HL-60/S4 treated with phorbol 12-myristate 13-acetate at 8.2 ng/mL for 4 days and 3 days (cell line): ENCODE data around the gene HARS2.

Source experiments
- in situ Hi-C: fragments of 300-500 bp; cut with MboI; formaldehyde crosslinking; loops from 2 replicates; pipeline ENCODE4 v1.15.0; 2022; ENCODE audit warnings: low sequenced_read_pairs

HARS2 gene

DNA sequence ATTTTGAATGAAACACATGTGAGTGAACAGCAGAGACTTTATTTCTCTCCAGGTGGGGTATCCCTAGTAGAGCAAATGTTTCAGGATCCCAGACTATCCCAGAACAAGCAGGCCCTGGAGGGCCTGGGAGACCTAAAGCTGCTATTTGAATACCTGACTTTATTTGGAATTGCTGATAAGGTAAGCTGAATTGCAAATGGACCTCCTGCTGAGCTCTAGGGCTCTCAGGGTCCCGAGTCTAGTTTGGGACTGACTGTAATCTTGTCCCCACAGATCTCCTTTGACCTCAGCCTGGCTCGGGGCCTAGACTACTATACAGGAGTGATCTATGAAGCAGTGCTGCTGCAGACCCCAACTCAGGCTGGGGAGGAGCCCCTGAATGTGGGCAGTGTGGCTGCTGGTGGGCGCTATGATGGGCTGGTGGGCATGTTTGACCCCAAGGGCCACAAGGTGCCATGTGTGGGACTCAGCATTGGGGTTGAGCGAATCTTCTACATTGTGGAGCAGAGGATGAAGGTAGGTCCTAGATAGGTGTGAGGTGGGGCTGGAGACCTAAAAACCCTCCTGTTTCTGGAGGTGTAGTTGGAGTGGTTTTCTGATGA is 5.7 kb downstream of the HARS2 start:
- in situ Hi-C loops: no loop called here

DNA sequence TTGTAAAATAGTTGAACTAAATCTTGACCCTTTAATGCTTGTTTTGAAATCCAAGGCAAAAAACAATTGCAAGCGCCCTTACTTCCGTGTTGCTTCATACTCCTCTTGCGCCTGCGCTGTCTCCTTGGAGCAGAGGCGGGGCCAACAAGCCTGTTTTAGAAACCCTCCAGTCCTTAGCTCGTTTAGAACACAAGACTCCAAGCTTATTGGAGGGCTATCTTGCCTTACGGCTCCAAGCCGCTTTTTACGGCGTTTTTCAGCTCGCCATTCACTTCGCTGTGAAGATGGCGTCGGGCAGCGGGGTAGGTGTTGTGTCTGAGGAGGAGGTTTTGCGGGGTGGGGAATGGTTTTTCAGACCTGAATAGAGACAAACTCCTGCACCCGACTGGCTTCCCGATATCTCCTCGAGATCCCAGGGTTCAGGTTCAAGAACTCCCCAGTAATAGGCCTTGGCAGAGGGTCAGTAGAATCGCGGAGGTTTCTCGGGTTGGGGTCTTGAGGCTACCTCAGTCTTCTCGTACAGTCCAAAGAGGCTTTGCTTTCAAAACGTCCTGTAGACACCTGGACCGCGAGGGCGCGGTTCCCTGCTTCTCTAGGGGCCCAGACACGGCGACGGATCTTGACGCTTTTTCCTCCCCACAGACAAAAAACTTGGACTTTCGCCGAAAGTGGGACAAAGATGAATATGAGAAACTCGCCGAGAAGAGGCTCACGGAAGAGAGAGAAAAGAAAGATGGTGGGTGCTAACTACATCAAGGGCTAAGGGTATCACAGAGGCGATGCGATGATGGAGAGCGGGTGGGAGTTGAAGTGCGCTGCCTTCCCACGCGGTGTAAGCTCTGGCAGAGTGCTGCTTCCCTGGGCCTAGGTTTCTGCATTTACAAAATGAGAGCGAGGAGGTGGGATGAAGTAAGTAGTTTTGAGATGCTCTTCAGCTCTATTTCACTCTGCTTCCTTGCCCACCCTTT is 9.2 kb downstream of the HARS2 start, which contains the start of gene ZMAT2:
TSS of gene ZMAT2 (plus strand) at position 271 of the 968 bp plus-strand sequence. CDS start at position 285, 14 bp downstream.
- in situ Hi-C loops: loop anchor here (25.0 kb wide), 2 partner anchors 338 to 463 kb away; partner anchors contain the start of gene SLC4A9

DNA sequence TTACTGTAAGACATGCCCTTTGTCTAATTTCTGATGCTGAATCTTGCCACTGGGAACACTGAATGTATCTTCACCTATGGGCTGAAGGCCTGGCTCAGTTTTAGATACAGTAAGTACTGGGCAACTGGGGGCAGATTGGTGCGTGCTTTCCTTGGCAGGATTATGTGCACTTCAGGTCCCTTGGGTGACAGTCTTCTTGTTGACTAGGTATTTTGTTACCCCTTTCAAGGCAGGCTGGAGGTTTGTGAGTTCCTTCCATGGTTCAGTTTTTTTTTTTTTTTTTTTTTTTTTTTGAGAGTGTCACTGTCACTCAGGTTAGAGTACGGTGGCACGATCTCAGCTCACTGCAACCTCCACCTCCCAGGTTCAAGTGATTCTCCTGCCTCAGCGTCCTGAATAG is 16.6 kb downstream of the HARS2 start:
- in situ Hi-C loops: loop anchor here (25.0 kb wide), 2 partner anchors 346 to 471 kb away; partner anchors contain the start of gene SLC4A9

DNA sequence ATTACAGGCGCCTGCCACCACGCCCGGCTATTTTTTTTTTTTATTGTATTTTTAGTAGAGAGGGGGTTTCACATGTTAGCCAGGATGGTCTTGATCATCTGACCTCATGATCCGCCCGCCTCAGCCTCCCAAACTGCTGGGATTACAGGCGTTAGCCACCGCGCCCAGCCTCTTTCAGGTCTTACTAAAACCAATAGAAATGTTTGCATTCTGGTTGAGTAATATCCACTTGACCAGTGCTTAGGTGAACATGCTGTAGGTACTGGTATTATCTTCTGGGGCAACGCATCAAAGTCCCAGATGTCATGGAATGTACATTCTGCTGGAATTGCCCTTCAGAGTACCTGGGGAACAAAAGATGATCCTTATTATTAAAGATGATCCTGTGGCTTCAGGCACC is 17.5 kb downstream of the HARS2 start:
- in situ Hi-C loops: loop anchor here (25.0 kb wide), 2 partner anchors 346 to 471 kb away; partner anchors contain the start of gene SLC4A9

DNA sequence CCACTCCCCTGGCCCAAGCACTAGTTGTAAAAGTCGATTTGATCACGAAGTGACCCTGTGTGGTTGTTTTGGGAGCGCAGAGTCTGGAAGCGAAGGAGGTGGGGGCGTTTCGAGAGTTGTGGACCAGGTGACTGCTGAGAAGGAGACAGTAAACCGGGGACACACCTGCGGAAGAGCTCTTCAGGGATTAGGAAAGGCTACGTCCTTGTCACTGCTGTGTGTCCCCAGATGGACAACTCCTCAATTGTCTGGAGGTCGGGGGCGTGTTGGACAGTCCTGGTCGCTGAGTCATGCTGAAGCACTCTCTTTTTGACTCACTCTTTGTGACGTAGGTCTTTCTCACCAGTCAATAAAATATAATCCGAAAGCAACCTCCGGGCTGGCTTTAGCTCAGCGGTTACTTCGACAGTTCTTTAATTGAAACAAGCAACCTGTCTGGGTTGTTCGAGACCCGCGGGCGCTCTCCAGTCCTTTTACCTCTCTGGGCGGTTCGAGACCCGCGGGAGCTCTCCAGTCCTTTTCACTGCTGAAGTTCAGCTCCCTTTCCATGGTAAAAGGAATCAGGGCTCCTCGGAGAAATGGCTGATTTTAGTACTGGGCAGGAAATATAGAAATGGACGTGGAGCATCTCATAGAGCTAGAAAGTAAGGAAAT is 19.8 kb downstream of the HARS2 start:
- in situ Hi-C loops: loop anchor here (25.0 kb wide), 2 partner anchors 349 to 474 kb away; partner anchors contain the start of gene SLC4A9

DNA sequence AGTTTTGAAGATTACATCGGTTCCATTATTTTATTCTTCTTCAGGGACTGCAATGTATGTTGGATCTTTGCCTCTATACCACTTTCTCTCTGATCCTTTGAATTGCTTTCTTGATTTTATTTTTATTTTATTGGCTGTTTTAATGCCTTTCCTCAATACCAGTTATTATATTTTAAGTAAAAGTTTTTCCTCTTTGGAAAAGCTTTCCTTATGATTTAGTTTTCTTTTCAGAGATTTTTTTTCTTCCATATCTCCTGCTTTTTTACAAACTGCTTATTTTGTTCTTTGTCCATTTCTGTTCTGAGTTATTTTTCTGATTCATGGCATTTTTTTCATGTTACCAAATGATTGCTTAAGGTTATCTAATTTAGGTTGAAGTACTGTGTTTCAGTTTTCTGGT is 20.5 kb downstream of the HARS2 start:
- in situ Hi-C loops: loop anchor here (25.0 kb wide), 2 partner anchors 349 to 474 kb away; partner anchors contain the start of gene SLC4A9

DNA sequence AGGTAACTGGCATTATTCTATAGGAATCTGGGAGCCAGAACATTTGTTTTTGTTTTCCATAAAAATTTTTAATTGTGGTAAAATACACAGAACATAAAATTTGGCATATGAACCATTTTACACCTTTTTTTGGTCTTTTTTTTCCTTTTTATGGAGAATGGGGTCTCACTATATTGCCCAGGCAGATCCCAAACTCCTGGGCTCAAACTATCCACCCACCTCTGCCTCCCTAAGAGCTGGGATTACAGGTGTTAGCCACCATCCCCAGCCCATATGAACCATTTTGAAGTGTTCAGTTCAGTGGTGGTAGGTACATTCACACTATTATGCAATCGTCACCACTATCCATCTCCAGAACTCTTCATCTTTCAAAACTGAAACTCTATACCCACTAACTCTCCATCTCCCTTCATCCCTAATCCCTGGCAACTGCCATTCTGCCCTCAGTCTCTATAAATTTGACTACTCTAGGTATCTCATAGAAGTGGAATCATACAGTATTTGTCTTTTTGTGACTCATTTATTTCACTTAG is 22.4 kb downstream of the HARS2 start:
- in situ Hi-C loops: loop anchor here (25.0 kb wide), 2 partner anchors 351 to 476 kb away; partner anchors contain the start of gene SLC4A9

DNA sequence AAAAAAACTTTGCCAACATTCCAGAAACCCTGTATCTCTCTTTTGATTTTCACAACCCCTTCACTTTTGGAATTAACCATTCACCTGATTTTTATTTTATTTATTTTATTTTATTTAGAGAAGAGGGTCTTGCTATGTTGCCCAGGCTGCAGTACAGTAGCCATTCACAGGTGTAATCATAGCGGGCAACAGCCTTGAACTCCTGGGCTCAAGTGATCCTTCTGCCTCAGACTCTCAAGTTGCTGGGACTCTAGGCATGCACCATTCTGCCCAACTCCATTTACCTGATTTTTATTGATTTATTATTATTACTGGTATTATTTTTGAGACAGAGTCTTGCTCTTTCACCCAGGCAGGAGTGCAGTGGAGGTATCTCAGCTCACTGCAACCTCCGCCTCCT is 25.0 kb downstream of the HARS2 start:
- in situ Hi-C loops: loop anchor here (25.0 kb wide), 2 partner anchors 354 to 479 kb away; partner anchors contain the start of gene SLC4A9

DNA sequence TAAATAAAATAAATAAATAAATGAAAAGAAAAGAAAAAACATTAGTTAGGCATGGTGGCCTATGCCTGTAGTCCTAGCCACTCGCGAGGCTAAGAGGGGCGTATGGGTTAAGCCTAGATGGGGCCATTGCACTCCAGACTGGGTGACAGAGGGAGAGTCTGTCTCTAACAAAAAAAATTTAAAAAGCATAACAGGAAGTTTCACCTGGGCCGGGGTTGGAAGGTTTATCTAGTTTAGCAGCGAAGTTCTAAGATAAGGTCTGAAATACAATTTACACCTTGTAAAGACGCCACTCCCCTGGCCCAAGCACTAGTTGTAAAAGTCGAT is 27.0 kb downstream of the HARS2 start:
- in situ Hi-C loops: loop anchor here (25.0 kb wide), 2 partner anchors 356 to 481 kb away; partner anchors contain the start of gene SLC4A9

DNA sequence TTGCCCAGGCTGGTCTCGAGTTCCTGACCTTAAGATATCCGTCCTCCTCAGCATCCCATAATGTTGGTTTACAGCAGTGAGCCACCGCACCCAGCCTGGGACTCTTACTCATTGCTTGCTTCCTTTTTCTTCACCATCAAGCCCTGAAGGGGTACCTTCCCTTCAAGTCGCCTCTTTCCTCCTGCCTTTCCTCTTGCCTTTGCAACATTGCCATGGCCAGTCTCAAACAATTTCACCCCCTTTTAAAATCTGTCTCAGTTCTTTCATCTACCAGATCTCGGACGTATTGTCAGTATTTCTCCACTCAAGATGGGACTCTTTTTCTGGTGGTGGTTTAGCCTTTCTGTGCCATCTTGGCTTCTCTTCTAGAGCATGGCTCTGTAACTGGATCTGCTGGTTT is 29.5 kb downstream of the HARS2 start:
- in situ Hi-C loops: loop anchor here (25.0 kb wide), 2 partner anchors 358 to 483 kb away; partner anchors contain the start of gene SLC4A9

DNA sequence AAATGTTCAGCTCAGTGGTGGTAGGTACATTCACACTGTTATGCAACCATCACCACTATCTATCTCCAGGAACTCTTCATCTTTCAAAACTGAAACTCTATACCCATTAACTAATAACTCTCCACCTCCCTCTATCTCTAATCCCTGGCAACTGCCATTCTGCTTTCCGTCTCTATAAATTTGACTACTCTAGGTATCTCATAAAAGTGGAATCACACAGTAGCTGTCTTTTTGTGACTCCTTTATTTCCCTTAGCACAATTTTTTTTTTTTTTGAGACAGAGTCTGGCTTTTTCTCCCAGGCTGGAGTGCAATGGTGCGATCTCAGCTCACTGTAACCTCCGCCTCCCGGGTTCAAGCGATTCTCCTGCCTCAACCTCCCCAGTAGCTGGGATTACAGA is 30.1 kb downstream of the HARS2 start:
- in situ Hi-C loops: loop anchor here (25.0 kb wide), 2 partner anchors 359 to 484 kb away; partner anchors contain the start of gene SLC4A9

DNA sequence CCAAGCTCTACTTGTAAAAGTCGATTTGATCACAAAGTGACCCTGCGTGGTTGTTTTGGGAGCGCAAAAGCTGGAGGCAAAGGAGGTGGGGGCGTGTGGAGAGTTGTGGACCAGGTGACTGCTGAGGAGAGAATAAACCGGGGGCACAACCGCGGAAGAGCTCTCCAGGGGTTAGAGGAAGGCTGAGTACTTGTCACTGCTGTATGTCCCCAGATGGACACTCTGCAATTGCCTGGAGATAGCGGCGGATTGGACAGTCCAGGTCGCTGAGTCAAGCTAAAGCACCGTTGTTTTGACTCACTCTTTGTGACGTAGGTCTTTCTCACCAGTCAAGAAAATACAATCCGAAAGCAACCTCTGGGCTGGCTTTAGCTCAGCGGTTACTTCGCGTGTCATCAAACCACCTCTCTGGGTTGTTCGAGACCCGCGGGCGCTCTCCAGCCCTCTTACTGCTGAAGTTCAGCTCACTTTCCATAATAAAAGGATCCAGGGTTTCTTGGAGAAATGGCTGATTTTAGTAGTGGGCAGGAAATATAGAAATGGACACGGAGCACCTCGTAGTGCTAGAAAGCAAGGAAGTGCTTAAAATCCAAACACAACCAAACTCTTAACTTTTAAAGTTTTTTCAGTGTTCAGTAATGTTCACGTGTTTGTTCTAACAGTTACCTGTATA is 34.7 kb downstream of the HARS2 start:
- in situ Hi-C loops: no loop called here

DNA sequence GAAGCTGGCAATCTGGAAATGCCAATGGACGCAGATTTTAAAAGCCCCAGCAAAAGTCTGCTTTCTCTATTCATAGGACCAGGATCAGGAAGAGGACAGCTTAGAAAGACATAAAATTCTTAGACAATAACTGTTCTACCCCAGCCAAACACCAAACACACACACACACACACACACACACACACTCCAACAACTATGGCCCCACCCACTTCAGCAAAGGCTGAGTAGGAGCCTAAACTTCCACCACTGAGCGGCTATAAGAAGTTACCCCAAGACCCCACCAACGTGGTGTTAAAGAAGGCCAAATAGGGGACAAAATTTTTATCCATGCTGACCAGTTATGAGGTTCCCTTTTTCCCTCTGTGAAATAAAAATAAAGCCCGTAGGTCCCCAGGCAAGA is 41.8 kb downstream of the HARS2 start:
- in situ Hi-C loops: no loop called here

DNA sequence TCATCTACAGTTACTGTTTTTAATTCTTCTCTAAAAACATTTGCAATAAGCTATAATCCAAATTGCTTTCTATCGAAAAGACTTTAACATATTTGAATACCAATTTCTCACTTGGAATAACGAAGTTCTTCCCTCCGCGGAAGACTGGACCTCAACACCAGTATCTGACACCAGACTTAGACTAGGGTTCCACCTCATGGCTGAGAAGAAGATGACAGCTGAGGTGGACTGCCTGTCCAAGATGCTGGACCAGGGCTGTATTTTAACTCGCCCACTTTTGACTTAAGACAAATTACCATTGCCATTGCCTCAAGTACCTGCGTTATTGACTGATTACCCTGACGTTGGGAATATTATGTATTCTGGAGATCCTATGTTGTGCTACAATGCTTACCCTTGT is 43.1 kb downstream of the HARS2 start:
- in situ Hi-C loops: no loop called here

DNA sequence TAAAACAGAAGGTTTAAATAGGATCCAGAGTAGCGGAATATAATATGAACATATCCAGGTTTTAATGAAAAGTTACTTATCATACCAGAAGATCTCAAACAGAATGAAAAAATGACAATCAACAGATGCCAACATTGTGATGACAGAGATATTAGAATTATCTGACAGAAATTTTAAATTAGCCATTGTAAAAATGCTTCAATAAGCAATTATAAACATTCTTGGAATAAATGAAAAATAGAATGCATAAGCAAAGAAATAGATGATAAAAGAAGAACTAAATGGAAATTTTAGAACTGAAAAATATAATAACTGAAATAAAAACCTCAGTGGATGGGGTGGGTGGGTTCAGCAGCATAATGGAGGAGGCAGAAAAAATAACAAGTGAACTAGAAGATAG is 46.2 kb downstream of the HARS2 start:
- in situ Hi-C loops: no loop called here

DNA sequence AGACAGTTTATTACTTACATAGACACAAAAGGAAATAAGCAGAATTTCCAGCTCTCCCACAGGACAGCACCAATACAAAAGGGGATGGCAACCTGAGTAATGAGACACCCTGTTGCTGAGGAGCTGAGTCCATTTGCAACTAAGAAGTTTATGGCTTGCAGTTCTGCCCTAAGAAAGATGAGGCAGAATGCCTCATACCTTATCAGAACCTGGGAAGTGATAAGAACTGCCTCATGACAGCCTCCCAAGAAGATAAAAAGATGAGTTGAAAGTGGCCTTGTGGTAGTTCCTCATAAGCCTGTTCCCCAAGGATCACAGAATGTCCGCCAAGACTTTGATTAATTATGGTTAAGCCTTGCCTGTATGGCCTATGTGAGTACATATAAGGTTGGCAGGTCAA is 50.7 kb downstream of the HARS2 start:
- in situ Hi-C loops: no loop called here
